Mesendoderm (in vitro differentiated cells): ENCODE measurements around the gene B9D2.

ENCODE experiments used
- DNase-seq: peaks from one replicate; pipeline ENCODE4 v3.0.0; 2013
- H2AK5ac ChIP-seq: 2 replicates; pipeline ENCODE4 v1.6.1; 2013; ENCODE audit warnings: low read length, inconsistent platforms
- H2BK120ac ChIP-seq: 2 replicates; pipeline ENCODE4 v1.6.1; 2013; ENCODE audit warnings: low read depth, mild to moderate bottlenecking, low read length, moderate library complexity, mixed read lengths
- H2BK15ac ChIP-seq: replicated peaks from 2 replicates; pipeline ENCODE4 v1.6.1; 2013; ENCODE audit warnings: low read depth, mild to moderate bottlenecking, moderate library complexity
- H2BK5ac ChIP-seq: 2 replicates; pipeline ENCODE4 v1.6.1; 2013; ENCODE audit warnings: low read length, inconsistent platforms
- H3K18ac ChIP-seq: 2 replicates; pipeline ENCODE4 v1.6.1; 2013; ENCODE audit warnings: mild to moderate bottlenecking, low read length, mixed read lengths
- H3K23ac ChIP-seq: one replicate; pipeline ENCODE4 v1.6.1; 2013; ENCODE audit warnings: low read length
- H3K27ac ChIP-seq: 2 replicates; pipeline ENCODE4 v1.5.1; 2013; ENCODE audit warnings: low read depth, mild to moderate bottlenecking, inconsistent platforms, low read length, moderate library complexity
- H3K27me3 ChIP-seq: 2 replicates; pipeline ENCODE4 v1.6.1; 2013; ENCODE audit warnings: low read length, control low read depth, mild to moderate bottlenecking, inconsistent platforms; ENCODE audit not compliant: insufficient read depth, poor library complexity
- H3K36me3 ChIP-seq: 2 replicates; pipeline ENCODE4 v1.6.1; 2013; ENCODE audit warnings: low read length, inconsistent platforms; ENCODE audit not compliant: control insufficient read depth, insufficient read depth
- H3K4ac ChIP-seq: one replicate; pipeline ENCODE4 v1.6.1; 2013; ENCODE audit warnings: low read depth, mild to moderate bottlenecking, low read length, moderate library complexity
- H3K4me1 ChIP-seq: 2 replicates; pipeline ENCODE4 v1.6.1; 2013; ENCODE audit warnings: low read depth, low read length, inconsistent platforms; ENCODE audit not compliant: control insufficient read depth
- H3K4me2 ChIP-seq: 2 replicates; pipeline ENCODE4 v1.6.1; 2013; ENCODE audit warnings: low read length
- H3K4me3 ChIP-seq: 2 replicates; pipeline ENCODE4 v1.5.1; 2013; ENCODE audit warnings: mild to moderate bottlenecking, low read length
- H3K56ac ChIP-seq: one replicate; pipeline ENCODE4 v1.6.1; 2013; ENCODE audit warnings: low read length
- H3K79me1 ChIP-seq: 2 replicates; pipeline ENCODE4 v1.6.1; 2013; ENCODE audit warnings: low read length, inconsistent platforms
- H3K79me2 ChIP-seq: 2 replicates; pipeline ENCODE4 v1.6.1; 2013; ENCODE audit warnings: mild to moderate bottlenecking, low read length; ENCODE audit not compliant: control insufficient read depth, insufficient read depth
- H3K9ac ChIP-seq: 2 replicates; pipeline ENCODE4 v1.6.1; 2013; ENCODE audit warnings: low read length, inconsistent platforms
- H4K5ac ChIP-seq: one replicate; pipeline ENCODE4 v1.6.1; 2013; ENCODE audit warnings: low read length
- H4K8ac ChIP-seq: one replicate; pipeline ENCODE4 v1.6.1; 2013; ENCODE audit warnings: low read depth, mild to moderate bottlenecking, control low read depth, low read length, moderate library complexity
- WGBS: extraction: QIAGEN DNeasy Blood & Tissue Kit; methylation state at CpG from one replicate; pipeline ENCODE4 v1.1.7; 2013; ENCODE audit warnings: low lambda C conversion rate, missing lambda C conversion rate; ENCODE audit not compliant: insufficient coverage; ENCODE audit errors: extremely low coverage; 5-methylcytosine and 5-hydroxymethylcytosine counted together

Gene B9D2

DNA sequence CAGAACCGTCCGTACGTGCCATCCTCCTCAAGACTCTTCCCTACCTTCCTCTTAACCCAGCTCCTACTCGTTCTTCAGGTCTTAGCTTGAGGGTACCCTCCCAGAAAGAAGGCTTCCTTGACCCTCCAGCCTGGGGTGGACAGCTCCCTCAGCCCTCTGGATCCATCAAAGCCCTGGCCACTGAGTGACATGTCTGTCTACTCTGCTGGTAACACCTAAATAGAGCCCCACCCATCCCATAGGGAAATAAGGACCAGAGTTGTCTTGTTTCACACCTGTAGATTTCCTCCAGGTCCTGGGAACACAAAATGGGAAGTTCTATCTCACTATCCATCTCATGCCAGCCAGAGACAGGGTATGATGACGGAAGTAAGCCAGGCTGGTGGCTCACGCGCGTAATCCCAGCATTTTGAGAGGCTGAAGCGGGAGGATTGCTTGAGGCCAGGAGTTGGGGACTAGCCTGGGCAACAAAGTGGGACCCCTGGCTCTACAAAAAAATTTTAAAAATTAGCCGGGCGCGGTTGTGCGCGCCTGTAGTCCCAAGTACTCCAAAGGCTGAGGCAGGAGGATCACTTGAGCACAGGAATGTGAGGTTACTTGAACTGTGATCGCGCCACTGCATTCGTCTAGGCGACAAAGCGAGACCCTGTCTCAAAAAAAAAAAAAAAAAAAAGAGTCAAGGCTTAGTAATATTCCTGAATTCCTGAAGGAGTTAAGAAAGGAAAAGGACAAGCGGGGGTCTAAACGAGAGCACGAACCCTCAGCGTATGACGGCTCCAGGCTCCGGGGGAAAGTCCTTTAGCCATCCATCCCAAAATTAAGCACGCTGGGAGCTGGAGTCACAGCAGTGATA lies 54.5 kb downstream of the B9D2 start:
- Histone ChIP-seq H3K9ac (peak overlapping the region; percentile 80), H2BK120ac (no peak overlapping the region), H3K4me3 (peak overlapping the region; percentile 61), H2BK5ac (no peak overlapping the region), H3K18ac (no peak overlapping the region), H3K4me2 (peak overlapping the region; percentile 63), H3K27ac (peak overlapping the region; percentile 28), H3K79me2 (peaks cover 10% of the 10 kb centered on the region), H3K27me3 (no peaks in the 10 kb centered on the region), H4K5ac (no peak overlapping the region), H3K4ac (peak overlapping the region; percentile 6), H4K8ac (no peak overlapping the region), H3K23ac (no peak overlapping the region), H3K56ac (peak overlapping the region; percentile 89), H3K79me1 (peaks cover 16% of the 10 kb centered on the region), H3K4me1 (no peaks in the 10 kb centered on the region), H3K36me3 (peaks cover 17% of the 10 kb centered on the region), H2AK5ac (no peak overlapping the region), H2BK15ac (no peak overlapping the region)
- no CpG with 5 or more reads among the region's 26 CpGs for WGBS
- DNase-seq = no peak

DNA sequence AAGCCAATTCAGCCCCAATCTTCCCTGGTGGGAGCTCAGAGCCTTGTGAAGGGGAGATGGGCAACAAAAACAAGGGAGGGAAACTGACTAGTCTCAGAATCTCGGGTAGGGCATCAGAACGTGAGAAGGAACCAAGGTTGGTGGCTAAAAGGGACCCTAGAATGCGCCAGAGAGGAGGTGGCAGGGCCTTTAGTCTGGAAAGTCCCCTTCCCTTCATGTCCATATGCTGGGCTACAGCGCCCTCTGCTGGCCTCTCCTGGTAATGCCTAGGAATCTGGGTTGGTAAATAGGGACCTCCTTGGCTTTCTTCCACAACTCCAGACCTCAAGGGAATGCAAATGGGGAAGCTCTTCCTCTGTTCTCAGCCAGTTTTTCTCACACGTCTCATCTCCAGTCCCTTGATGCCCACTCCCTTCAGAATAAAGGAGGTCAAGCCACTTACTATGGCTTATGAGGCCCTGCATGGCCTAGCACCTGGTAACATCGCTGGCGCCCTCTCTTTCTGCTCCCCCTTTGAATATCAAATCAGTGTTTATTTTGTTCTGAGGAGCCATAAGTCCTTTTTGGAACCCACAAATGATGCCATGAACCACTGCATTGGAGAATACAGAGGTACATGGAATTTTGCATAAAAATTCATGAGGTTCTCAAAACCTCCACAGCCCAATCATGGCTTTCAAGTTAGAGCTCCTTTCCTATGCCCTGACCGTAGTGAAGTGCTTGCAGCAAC lies 55.3 kb downstream of the B9D2 start:
- Histone ChIP-seq H3K79me2 (peaks cover 10% of the 10 kb centered on the region), H3K27me3 (no peaks in the 10 kb centered on the region), H2AK5ac (no peak overlapping the region), H3K4me1 (no peaks in the 10 kb centered on the region), H4K5ac (no peak overlapping the region), H3K36me3 (peaks cover 23% of the 10 kb centered on the region), H3K4me3 (no peak overlapping the region), H2BK120ac (no peak overlapping the region), H3K4ac (no peak overlapping the region), H3K23ac (no peak overlapping the region), H2BK5ac (no peak overlapping the region), H3K18ac (no peak overlapping the region), H3K9ac (peak overlapping the region; percentile 80), H3K27ac (peak overlapping the region; percentile 39), H3K56ac (peak overlapping the region; percentile 89), H3K79me1 (peaks cover 14% of the 10 kb centered on the region), H4K8ac (no peak overlapping the region), H3K4me2 (no peak overlapping the region), H2BK15ac (no peak overlapping the region)
- peak; percentile 96 for DNase-seq
- WGBS = no CpG with 5 or more reads among the region's 8 CpGs

DNA sequence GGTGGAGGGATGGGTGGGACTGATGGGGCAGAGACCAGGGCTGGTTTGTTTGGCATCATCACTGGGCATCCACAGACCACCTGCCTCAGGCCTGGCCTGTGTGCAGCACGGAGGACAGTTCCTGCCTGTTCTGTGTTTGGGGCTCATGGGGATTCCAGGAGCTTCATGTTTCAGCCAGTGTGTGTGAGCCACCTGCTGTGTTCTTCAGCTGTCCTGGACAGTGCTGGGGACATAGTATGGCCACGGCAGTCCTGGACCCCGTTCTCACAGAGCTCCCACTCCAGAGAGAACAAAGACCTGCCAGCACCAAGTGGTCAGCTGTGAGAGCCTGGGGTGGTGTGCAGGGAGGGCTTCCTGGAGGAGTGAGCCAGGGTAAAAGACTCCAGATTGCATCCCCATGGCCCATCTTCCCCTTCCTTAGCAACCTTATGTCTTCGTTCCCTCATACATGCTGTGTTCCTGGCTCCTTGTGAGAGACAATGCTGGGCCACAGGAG lies 55.9 kb downstream of the B9D2 start:
- H3K4me3 ChIP-seq = no peak overlapping the region
- peaks cover 23% of the 10 kb centered on the region for H3K36me3 ChIP-seq
- H4K5ac ChIP-seq = no peak overlapping the region
- no peak overlapping the region for H3K4me2 ChIP-seq
- peak overlapping the region; percentile 63 for H3K56ac ChIP-seq
- no peak overlapping the region for H3K23ac ChIP-seq
- no peak overlapping the region for H4K8ac ChIP-seq
- H3K18ac ChIP-seq = no peak overlapping the region
- H3K79me1 ChIP-seq = peaks cover 9% of the 10 kb centered on the region
- H2AK5ac ChIP-seq = no peak overlapping the region
- WGBS = no CpG with 5 or more reads among the region's 4 CpGs
- no peak overlapping the region for H2BK120ac ChIP-seq
- H2BK15ac ChIP-seq = no peak overlapping the region
- H3K79me2 ChIP-seq = peaks cover 10% of the 10 kb centered on the region
- H3K27me3 ChIP-seq = no peaks in the 10 kb centered on the region
- H3K4me1 ChIP-seq = no peaks in the 10 kb centered on the region
- no peak overlapping the region for H2BK5ac ChIP-seq
- peak overlapping the region; percentile 22 for H3K9ac ChIP-seq
- no peak overlapping the region for H3K4ac ChIP-seq
- DNase-seq = no peak
- H3K27ac ChIP-seq = peak overlapping the region; percentile 39

DNA sequence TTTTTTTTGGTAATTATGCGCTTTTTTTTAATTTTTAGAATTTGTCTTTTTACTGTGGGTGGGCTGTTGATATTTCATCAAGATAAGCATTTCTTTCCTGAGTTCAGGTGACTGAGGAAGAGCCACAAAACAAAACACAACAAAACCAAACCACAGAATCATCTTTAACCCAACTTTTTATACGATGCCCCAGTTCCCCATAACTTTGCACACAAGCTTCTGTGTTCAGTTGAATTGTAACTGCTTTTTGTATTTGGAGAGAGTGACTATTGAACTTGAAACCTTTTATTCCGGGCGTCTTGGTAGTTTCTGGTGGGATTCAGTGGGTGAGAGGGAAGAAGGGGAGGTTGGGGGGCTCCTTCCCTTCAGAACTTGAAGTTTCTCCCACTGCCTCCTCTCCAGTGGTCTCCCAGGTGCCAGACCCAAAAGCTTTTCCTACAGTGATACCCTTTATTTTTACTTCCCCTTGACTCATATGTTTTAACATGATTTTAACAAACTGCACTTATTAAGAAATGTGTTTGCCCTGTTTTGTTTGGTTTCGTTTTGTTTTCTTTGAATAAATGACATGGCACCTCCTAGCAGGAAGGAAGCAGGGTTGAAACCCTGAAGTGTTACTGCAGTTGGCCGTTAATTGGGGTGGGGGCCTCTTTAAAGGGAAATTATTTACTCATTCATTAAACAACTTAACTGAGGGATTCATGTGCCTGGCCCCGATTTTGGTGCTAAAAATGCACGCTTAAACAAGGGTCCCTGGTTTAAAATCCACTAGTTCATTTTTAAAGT lies 56.7 kb downstream of the B9D2 start:
- H3K23ac ChIP-seq = no peak overlapping the region
- no peaks in the 10 kb centered on the region for H3K4me1 ChIP-seq
- peaks cover 23% of the 10 kb centered on the region for H3K36me3 ChIP-seq
- H4K8ac ChIP-seq = no peak overlapping the region
- no peak overlapping the region for H2BK120ac ChIP-seq
- H3K4me3 ChIP-seq = no peak overlapping the region
- H3K56ac ChIP-seq = no peak overlapping the region
- no peak overlapping the region for H3K9ac ChIP-seq
- peaks cover 10% of the 10 kb centered on the region for H3K79me2 ChIP-seq
- peaks cover 6% of the 10 kb centered on the region for H3K79me1 ChIP-seq
- no peaks in the 10 kb centered on the region for H3K27me3 ChIP-seq
- H3K27ac ChIP-seq = no peak overlapping the region
- WGBS = no CpG with 5 or more reads among the region's 8 CpGs
- no peak overlapping the region for H3K4ac ChIP-seq
- H2AK5ac ChIP-seq = no peak overlapping the region
- DNase-seq = no peak
- no peak overlapping the region for H2BK5ac ChIP-seq
- no peak overlapping the region for H4K5ac ChIP-seq
- H3K18ac ChIP-seq = no peak overlapping the region
- H2BK15ac ChIP-seq = no peak overlapping the region
- H3K4me2 ChIP-seq = no peak overlapping the region

DNA sequence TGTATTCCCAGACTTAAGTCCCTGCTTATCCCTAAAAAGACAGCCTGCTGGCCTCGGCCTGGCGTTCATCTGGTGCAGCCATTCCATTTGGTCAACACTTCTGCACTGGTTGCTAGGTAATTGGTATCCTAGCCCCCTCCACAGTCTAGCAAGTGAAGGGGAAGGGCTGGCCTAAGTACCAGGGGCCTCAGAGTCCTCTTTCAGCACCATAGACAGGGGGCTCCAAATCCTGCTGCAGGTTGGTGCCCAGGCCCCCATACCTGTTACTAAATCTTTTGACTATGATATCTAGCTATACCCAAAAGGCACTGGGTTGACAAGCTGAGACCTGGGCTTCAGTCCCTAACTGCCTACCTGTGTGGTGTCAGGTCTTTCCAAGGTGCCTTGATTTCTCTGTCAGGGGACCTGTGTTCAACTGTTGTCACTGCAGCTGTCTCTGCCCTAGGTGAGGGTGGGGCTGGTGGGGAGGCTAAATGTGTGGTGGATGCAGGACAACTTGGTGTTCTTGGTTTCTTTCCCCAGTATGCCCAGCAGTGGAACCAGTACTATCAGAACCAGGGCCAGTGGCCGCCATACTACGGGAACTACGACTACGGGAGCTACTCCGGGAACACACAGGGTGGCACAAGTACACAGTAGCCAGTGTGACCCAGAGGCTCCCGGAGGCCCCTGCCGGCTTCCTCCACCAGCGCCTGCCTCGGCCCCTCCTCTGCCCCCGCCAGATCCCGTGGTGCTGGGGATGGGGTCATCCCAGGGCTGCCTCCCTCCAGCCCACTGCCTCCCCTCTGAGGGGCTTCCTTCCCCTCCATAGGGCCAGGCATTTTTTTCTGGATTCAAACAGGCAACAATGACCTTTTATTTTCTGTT lies 57.8 kb downstream of the B9D2 start:
- peak; percentile 70 for DNase-seq
- Histone ChIP-seq H3K4ac (no peak overlapping the region), H3K9ac (no peak overlapping the region), H2AK5ac (no peak overlapping the region), H3K79me1 (peaks cover 2% of the 10 kb centered on the region), H3K36me3 (peaks cover 29% of the 10 kb centered on the region), H3K4me2 (no peak overlapping the region), H3K79me2 (peaks cover 4% of the 10 kb centered on the region), H3K4me1 (no peaks in the 10 kb centered on the region), H2BK15ac (no peak overlapping the region), H4K8ac (no peak overlapping the region), H3K18ac (no peak overlapping the region), H3K27me3 (no peaks in the 10 kb centered on the region), H2BK120ac (no peak overlapping the region), H3K23ac (no peak overlapping the region), H3K56ac (no peak overlapping the region), H2BK5ac (no peak overlapping the region), H3K27ac (no peak overlapping the region), H3K4me3 (no peak overlapping the region), H4K5ac (no peak overlapping the region)
- no CpG with 5 or more reads among the region's 13 CpGs for WGBS
